ENCODE data around the gene NFYA.

The NFYA gene

GRCh38 chr6:41058783-41059181 is 14.0 kb upstream of the NFYA start:
- H3K27me3 ChIP-seq (ENCODE audit: control insufficient read depth in 2 of 2, insufficient read depth in 2 of 2, low read length in 2 of 2) = no peaks in the 10 kb centered on the region
- H3K9me3 ChIP-seq (ENCODE audit: control insufficient read depth in 2 of 2, low read length in 2 of 2) = no peaks in the 10 kb centered on the region
- H3K27ac ChIP-seq (ENCODE audit: low read depth in 2 of 2, low read length in 2 of 2) = no peak overlapping the region

GRCh38 chr6:41059556-41059955 is 13.2 kb upstream of the NFYA start:
- Histone ChIP-seq H3K4me3 (ENCODE audit: low read length in 2 of 2) (no peak overlapping the region), H3K27ac (ENCODE audit: low read depth in 2 of 2, low read length in 2 of 2) (no peak overlapping the region), H3K9ac (ENCODE audit: low read depth in 1 of 2, low read length in 2 of 2) (no peak overlapping the region), H3K27me3 (ENCODE audit: control insufficient read depth in 2 of 2, insufficient read depth in 2 of 2, low read length in 2 of 2) (no peaks in the 10 kb centered on the region), H3K36me3 (ENCODE audit: control insufficient read depth in 2 of 2, insufficient read depth in 2 of 2, low read length in 2 of 2) (peaks cover 5 to 8% of the 10 kb centered on the region in 2 donors), H3K4me1 (ENCODE audit: control insufficient read depth in 2 of 2, insufficient read depth in 2 of 2, low read length in 2 of 2) (peaks cover 0 to 7% of the 10 kb centered on the region in 2 donors), H3K9me3 (ENCODE audit: control insufficient read depth in 2 of 2, low read length in 2 of 2) (no peaks in the 10 kb centered on the region)

More at GRCh38 chr6:41058783-41059181, 14.0 kb upstream of the NFYA start:
- Histone ChIP-seq H3K4me3 (ENCODE audit: low read length in 2 of 2) (no peak overlapping the region), H3K36me3 (ENCODE audit: control insufficient read depth in 2 of 2, insufficient read depth in 2 of 2, low read length in 2 of 2) (peaks cover 5 to 8% of the 10 kb centered on the region in 2 donors), H3K9ac (ENCODE audit: low read depth in 1 of 2, low read length in 2 of 2) (no peak overlapping the region), H3K4me1 (ENCODE audit: control insufficient read depth in 2 of 2, insufficient read depth in 2 of 2, low read length in 2 of 2) (no peaks in the 10 kb centered on the region)

- H3K9ac ChIP-seq (ENCODE audit: low read depth in 1 of 2, low read length in 2 of 2) = no peak overlapping the region
- H3K27ac ChIP-seq (ENCODE audit: low read depth in 2 of 2, low read length in 2 of 2) = no peak overlapping the region
- peaks cover 11 to 18% of the 10 kb centered on the region in 2 donors for H3K4me1 ChIP-seq (ENCODE audit: control insufficient read depth in 2 of 2, insufficient read depth in 2 of 2, low read length in 2 of 2)
- no peaks in the 10 kb centered on the region for H3K9me3 ChIP-seq (ENCODE audit: control insufficient read depth in 2 of 2, low read length in 2 of 2)
- H3K36me3 ChIP-seq (ENCODE audit: control insufficient read depth in 2 of 2, insufficient read depth in 2 of 2, low read length in 2 of 2) = peaks cover 5 to 8% of the 10 kb centered on the region in 2 donors
- no peaks in the 10 kb centered on the region for H3K27me3 ChIP-seq (ENCODE audit: control insufficient read depth in 2 of 2, insufficient read depth in 2 of 2, low read length in 2 of 2)
- H3K4me3 ChIP-seq (ENCODE audit: low read length in 2 of 2) = no peak overlapping the region
Measured at GRCh38 chr6:41061196-41061726, 11.5 kb upstream of the NFYA start.

GRCh38 chr6:41062056-41062455 is 10.7 kb upstream of the NFYA start:
- no peak overlapping the region for H3K27ac ChIP-seq (ENCODE audit: low read depth in 2 of 2, low read length in 2 of 2)
- peaks cover 11 to 19% of the 10 kb centered on the region in 2 donors for H3K4me1 ChIP-seq (ENCODE audit: control insufficient read depth in 2 of 2, insufficient read depth in 2 of 2, low read length in 2 of 2)
- peaks cover 6 to 8% of the 10 kb centered on the region in 2 donors for H3K36me3 ChIP-seq (ENCODE audit: control insufficient read depth in 2 of 2, insufficient read depth in 2 of 2, low read length in 2 of 2)
- no peaks in the 10 kb centered on the region for H3K9me3 ChIP-seq (ENCODE audit: control insufficient read depth in 2 of 2, low read length in 2 of 2)
- no peak overlapping the region for H3K9ac ChIP-seq (ENCODE audit: low read depth in 1 of 2, low read length in 2 of 2)
- H3K4me3 ChIP-seq (ENCODE audit: low read length in 2 of 2) = no peak overlapping the region
- no peaks in the 10 kb centered on the region for H3K27me3 ChIP-seq (ENCODE audit: control insufficient read depth in 2 of 2, insufficient read depth in 2 of 2, low read length in 2 of 2)

GRCh38 chr6:41063884-41064285 is 8.9 kb upstream of the NFYA start:
- Histone ChIP-seq H3K4me3 (ENCODE audit: low read length in 2 of 2) (no peak overlapping the region), H3K9me3 (ENCODE audit: control insufficient read depth in 2 of 2, low read length in 2 of 2) (no peaks in the 10 kb centered on the region), H3K9ac (ENCODE audit: low read depth in 1 of 2, low read length in 2 of 2) (no peak overlapping the region), H3K36me3 (ENCODE audit: control insufficient read depth in 2 of 2, insufficient read depth in 2 of 2, low read length in 2 of 2) (peaks cover 14 to 22% of the 10 kb centered on the region in 2 donors), H3K27me3 (ENCODE audit: control insufficient read depth in 2 of 2, insufficient read depth in 2 of 2, low read length in 2 of 2) (no peaks in the 10 kb centered on the region), H3K4me1 (ENCODE audit: control insufficient read depth in 2 of 2, insufficient read depth in 2 of 2, low read length in 2 of 2) (peaks cover 11 to 21% of the 10 kb centered on the region in 2 donors), H3K27ac (ENCODE audit: low read depth in 2 of 2, low read length in 2 of 2) (peak overlapping the region; percentile 56 to 68)

- Histone ChIP-seq H3K9ac (ENCODE audit: low read depth in 1 of 2, low read length in 2 of 2) (no peak overlapping the region), H3K4me1 (ENCODE audit: control insufficient read depth in 2 of 2, insufficient read depth in 2 of 2, low read length in 2 of 2) (peaks cover 11 to 21% of the 10 kb centered on the region in 2 donors), H3K36me3 (ENCODE audit: control insufficient read depth in 2 of 2, insufficient read depth in 2 of 2, low read length in 2 of 2) (peaks cover 14 to 28% of the 10 kb centered on the region in 2 donors)
Measured at GRCh38 chr6:41064841-41065240, 7.9 kb upstream of the NFYA start.

GRCh38 chr6:41065550-41066026 is 7.2 kb upstream of the NFYA start:
- Histone ChIP-seq H3K36me3 (ENCODE audit: control insufficient read depth in 2 of 2, insufficient read depth in 2 of 2, low read length in 2 of 2) (peaks cover 14 to 28% of the 10 kb centered on the region in 2 donors), H3K4me1 (ENCODE audit: control insufficient read depth in 2 of 2, insufficient read depth in 2 of 2, low read length in 2 of 2) (peaks cover 11 to 22% of the 10 kb centered on the region in 2 donors), H3K27me3 (ENCODE audit: control insufficient read depth in 2 of 2, insufficient read depth in 2 of 2, low read length in 2 of 2) (no peaks in the 10 kb centered on the region), H3K9ac (ENCODE audit: low read depth in 1 of 2, low read length in 2 of 2) (no peak overlapping the region), H3K9me3 (ENCODE audit: control insufficient read depth in 2 of 2, low read length in 2 of 2) (no peaks in the 10 kb centered on the region), H3K4me3 (ENCODE audit: low read length in 2 of 2) (no peak overlapping the region), H3K27ac (ENCODE audit: low read depth in 2 of 2, low read length in 2 of 2) (peak overlapping the region; percentile 56 to 68)

More at GRCh38 chr6:41064841-41065240, 7.9 kb upstream of the NFYA start:
- H3K4me3 ChIP-seq (ENCODE audit: low read length in 2 of 2) = no peak overlapping the region
- H3K9me3 ChIP-seq (ENCODE audit: control insufficient read depth in 2 of 2, low read length in 2 of 2) = no peaks in the 10 kb centered on the region
- no peaks in the 10 kb centered on the region for H3K27me3 ChIP-seq (ENCODE audit: control insufficient read depth in 2 of 2, insufficient read depth in 2 of 2, low read length in 2 of 2)
- H3K27ac ChIP-seq (ENCODE audit: low read depth in 2 of 2, low read length in 2 of 2) = peak overlapping the region; percentile 56 to 68

GRCh38 chr6:41066867-41067304 is 5.9 kb upstream of the NFYA start:
- H3K9ac ChIP-seq (ENCODE audit: low read depth in 1 of 2, low read length in 2 of 2) = no peak overlapping the region
- H3K27ac ChIP-seq (ENCODE audit: low read depth in 2 of 2, low read length in 2 of 2) = no peak overlapping the region
- no peaks in the 10 kb centered on the region for H3K9me3 ChIP-seq (ENCODE audit: control insufficient read depth in 2 of 2, low read length in 2 of 2)

GRCh38 chr6:41071501-41071922 is 1.3 kb upstream of the NFYA start:
- Histone ChIP-seq H3K9me3 (ENCODE audit: control insufficient read depth in 2 of 2, low read length in 2 of 2) (no peaks in the 10 kb centered on the region), H3K36me3 (ENCODE audit: control insufficient read depth in 2 of 2, insufficient read depth in 2 of 2, low read length in 2 of 2) (peaks cover 10 to 20% of the 10 kb centered on the region in 2 donors), H3K4me3 (ENCODE audit: low read length in 2 of 2) (peak overlapping the region; percentile 78 to 96), H3K9ac (ENCODE audit: low read depth in 1 of 2, low read length in 2 of 2) (peak overlapping the region; percentile 98 to 100), H3K27ac (ENCODE audit: low read depth in 2 of 2, low read length in 2 of 2) (peak overlapping the region; percentile 99 to 100), H3K27me3 (ENCODE audit: control insufficient read depth in 2 of 2, insufficient read depth in 2 of 2, low read length in 2 of 2) (no peaks in the 10 kb centered on the region), H3K4me1 (ENCODE audit: control insufficient read depth in 2 of 2, insufficient read depth in 2 of 2, low read length in 2 of 2) (peaks cover 20 to 22% of the 10 kb centered on the region in 2 donors)

More at GRCh38 chr6:41066867-41067304, 5.9 kb upstream of the NFYA start:
- H3K36me3 ChIP-seq (ENCODE audit: control insufficient read depth in 2 of 2, insufficient read depth in 2 of 2, low read length in 2 of 2) = peaks cover 10 to 21% of the 10 kb centered on the region in 2 donors
- no peak overlapping the region for H3K4me3 ChIP-seq (ENCODE audit: low read length in 2 of 2)
- no peaks in the 10 kb centered on the region for H3K27me3 ChIP-seq (ENCODE audit: control insufficient read depth in 2 of 2, insufficient read depth in 2 of 2, low read length in 2 of 2)
- peaks cover 15 to 29% of the 10 kb centered on the region in 2 donors for H3K4me1 ChIP-seq (ENCODE audit: control insufficient read depth in 2 of 2, insufficient read depth in 2 of 2, low read length in 2 of 2)

GRCh38 chr6:41071923-41072835 is 595 bp upstream of the NFYA start, which contains the start of gene OARD1:
Gene OARD1, minus strand, starts transcription at chr6:41072356. Its CDS starts 722 bp downstream, at chr6:41071634.
- H3K4me3 ChIP-seq (ENCODE audit: low read length in 2 of 2) = peak within 1 kb of the TSS; percentile 95 to 96
- H3K9ac ChIP-seq (ENCODE audit: low read depth in 1 of 2, low read length in 2 of 2) = peak within 1 kb of the TSS; percentile 98 to 100
- peaks cover 7 to 19% of the 10 kb centered on the region in 2 donors for H3K36me3 ChIP-seq (ENCODE audit: control insufficient read depth in 2 of 2, insufficient read depth in 2 of 2, low read length in 2 of 2)
- no peaks in the 10 kb centered on the region for H3K9me3 ChIP-seq (ENCODE audit: control insufficient read depth in 2 of 2, low read length in 2 of 2)
- peaks cover 20 to 22% of the 10 kb centered on the region in 2 donors for H3K4me1 ChIP-seq (ENCODE audit: control insufficient read depth in 2 of 2, insufficient read depth in 2 of 2, low read length in 2 of 2)
- peak within 1 kb of the TSS; percentile 99 to 100 for H3K27ac ChIP-seq (ENCODE audit: low read depth in 2 of 2, low read length in 2 of 2)
- H3K27me3 ChIP-seq (ENCODE audit: control insufficient read depth in 2 of 2, insufficient read depth in 2 of 2, low read length in 2 of 2) = no peaks in the 10 kb centered on the region
